Activated CD4-positive, CD25-positive, alpha-beta regulatory T cell treated with anti-CD3 and anti-CD28 coated beads, Interleukin-2, amount 50 U/mL, for 16 hours (primary cell): ENCODE measurements around the gene PALLD.

Experiments used
- DNase-seq: peaks from one replicate; pipeline ENCODE4 v3.0.0-alpha.2; 2020; ENCODE audit warnings: low read depth, low spot score

The PALLD gene

GRCh38 chr4:168674077-168674747 lies 177.4 kb downstream of the PALLD start:
- no peak for DNase-seq

GRCh38 chr4:168674866-168675265 lies 178.0 kb downstream of the PALLD start:
- DNase-seq: no peak

- no peak for DNase-seq
Observed at GRCh38 chr4:168677063-168677462, 180.2 kb downstream of the PALLD start.

- no peak for DNase-seq
Observed at GRCh38 chr4:168677879-168678278, 181.0 kb downstream of the PALLD start.

- no peak for DNase-seq
Observed at GRCh38 chr4:168678751-168679366, 182.0 kb downstream of the PALLD start.

- no peak for DNase-seq
Observed at GRCh38 chr4:168679397-168679796, 182.5 kb downstream of the PALLD start.

GRCh38 chr4:168679819-168680218 lies 183.0 kb downstream of the PALLD start:
- DNase-seq: no peak

- DNase-seq: no peak
Observed at GRCh38 chr4:168682898-168683500, 186.1 kb downstream of the PALLD start.

- no peak for DNase-seq
Observed at GRCh38 chr4:168683595-168683994, 186.7 kb downstream of the PALLD start.

- no peak for DNase-seq
Observed at GRCh38 chr4:168685136-168685809, 188.4 kb downstream of the PALLD start.

GRCh38 chr4:168688584-168688983 lies 191.7 kb downstream of the PALLD start:
- no peak for DNase-seq

- no peak for DNase-seq
Observed at GRCh38 chr4:168689791-168690190, 192.9 kb downstream of the PALLD start.

GRCh38 chr4:168690199-168690598 lies 193.3 kb downstream of the PALLD start:
- no peak for DNase-seq

- DNase-seq: no peak
Observed at GRCh38 chr4:168691631-168692369, 194.9 kb downstream of the PALLD start.

GRCh38 chr4:168693750-168694490 lies 197.1 kb downstream of the PALLD start:
- DNase-seq: no peak

- no peak for DNase-seq
Observed at GRCh38 chr4:168694667-168695066, 197.8 kb downstream of the PALLD start.

- DNase-seq: no peak
Observed at GRCh38 chr4:168695288-168695687, 198.4 kb downstream of the PALLD start.

- DNase-seq: no peak
Observed at GRCh38 chr4:168696280-168696679, 199.4 kb downstream of the PALLD start.

- DNase-seq: no peak
Observed at GRCh38 chr4:168696826-168697225, 200.0 kb downstream of the PALLD start.

GRCh38 chr4:168699224-168699878 lies 202.5 kb downstream of the PALLD start:
- no peak for DNase-seq

GRCh38 chr4:168701061-168701460 lies 204.2 kb downstream of the PALLD start:
- no peak for DNase-seq
